Renal cortex interstitium (tissue), 11 donors: Measurements from ENCODE around the gene CA10. TPM values are rescaled to one million over a fixed set of nuclear protein-coding genes. Genes with fewer than 3 reads are reported as not detected.

ENCODE experiments used
- DNase-seq, 11 donors: peaks; one replicate each; pipeline ENCODE4 v3.0.0-alpha.2; 2013; ENCODE audit warnings: low read depth in 9 of 11, low spot score in 4 of 11; ENCODE audit errors: extremely low read depth in 1 of 11
- polyA plus RNA-seq, 3 donors: library from polyadenylated mRNA; unstranded; fragments of 120-200 nt; gene quantifications; one replicate each; pipeline ENCODE4 v1.2.1, GENCODE V29; 2013; ENCODE audit not compliant: insufficient read length in 3 of 3

The CA10 gene
- polyA plus RNA-seq, 3 donors: 10.3 to 21.0 (median 10.4) TPM

- DNase-seq: no peak
Observed at GRCh38 chr17:51610834-51611233, 547.7 kb downstream of the CA10 start.

DNA sequence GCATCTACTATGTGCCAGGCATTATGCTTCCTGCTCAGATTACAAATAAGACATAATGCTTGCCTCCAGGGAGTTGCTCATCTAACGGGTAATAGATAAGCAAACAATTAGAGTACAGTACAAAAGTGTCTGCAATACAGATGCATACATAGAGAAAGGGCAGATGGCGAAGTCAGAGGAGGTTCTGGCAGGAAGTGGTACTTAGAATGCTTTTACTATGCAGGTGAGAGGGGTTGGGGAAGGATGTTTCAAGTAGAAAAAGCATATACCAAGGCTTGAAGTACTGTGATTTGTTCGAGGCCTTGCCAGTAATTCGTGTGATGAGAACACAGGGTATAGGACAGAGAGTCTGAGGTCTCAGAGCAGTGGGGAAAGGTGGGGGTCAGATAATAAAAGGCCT is 548.4 kb downstream of the CA10 start:
- DNase-seq: no peak

DNA sequence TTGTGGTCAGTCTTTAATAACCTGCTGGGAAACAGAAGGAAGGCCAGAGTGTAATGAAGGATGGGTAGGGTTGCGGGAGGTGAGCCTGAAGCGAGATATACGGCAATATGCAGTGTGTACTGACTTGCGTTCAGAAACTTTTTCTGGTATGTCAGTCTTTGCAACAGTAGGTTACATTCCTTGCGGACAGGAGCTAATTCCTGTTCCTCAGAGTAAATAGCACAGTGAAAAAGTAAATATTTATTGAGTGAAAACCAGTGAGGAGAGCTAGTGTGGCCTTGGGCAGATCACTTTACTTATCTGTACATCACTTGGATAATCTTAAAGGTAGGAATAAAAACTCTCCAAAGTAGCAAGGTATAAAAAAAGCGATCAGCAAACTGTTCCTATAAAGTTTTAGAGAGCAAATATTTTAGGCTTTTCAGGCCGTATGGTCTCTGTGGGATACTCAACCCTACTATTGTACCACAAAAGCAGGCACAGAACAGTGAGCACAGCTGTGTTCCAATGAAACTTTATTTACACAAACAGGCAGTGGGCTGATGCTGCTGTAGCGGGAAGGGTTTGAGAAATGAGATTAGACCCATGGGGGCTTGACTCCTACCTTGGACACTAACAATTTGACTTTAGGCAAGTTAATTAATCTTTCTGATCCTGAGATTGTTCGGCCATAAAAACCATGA is 550.1 kb downstream of the CA10 start:
- no peak for DNase-seq

- no peak for DNase-seq
Observed at GRCh38 chr17:51607512-51607911, 551.0 kb downstream of the CA10 start.

GRCh38 chr17:51604299-51605020 is 554.1 kb downstream of the CA10 start:
- DNase-seq: no peak

DNA sequence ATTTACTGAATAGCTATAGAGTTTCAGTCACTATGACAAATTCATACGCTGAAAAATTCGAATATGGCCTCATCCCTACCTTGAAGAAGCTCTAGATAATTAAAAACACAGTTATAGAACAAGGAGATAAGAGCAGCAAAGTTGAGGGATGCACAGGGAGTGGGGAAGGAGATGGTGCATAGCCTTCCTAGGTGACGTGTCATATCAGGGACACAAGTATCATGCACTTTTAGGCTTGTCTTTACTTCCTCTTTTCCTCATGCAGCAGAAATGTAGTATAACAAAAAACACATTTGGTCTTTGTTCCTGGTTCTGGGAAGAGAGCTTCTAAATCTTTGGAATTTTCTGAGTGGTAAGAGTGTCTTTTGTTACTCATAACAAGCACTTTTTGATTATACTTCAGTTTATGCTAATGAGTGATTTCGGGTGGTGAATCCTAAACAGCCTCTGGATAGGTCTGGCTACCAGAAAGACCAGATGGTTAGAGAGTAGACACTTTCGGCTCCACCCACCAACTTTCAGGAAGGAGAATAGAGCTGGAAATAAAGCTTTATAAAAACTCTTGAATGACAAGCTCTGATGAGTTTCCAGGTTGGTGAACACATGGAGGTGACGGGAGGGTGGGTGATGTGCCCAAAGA is 556.8 kb downstream of the CA10 start:
- DNase-seq: no peak

DNA sequence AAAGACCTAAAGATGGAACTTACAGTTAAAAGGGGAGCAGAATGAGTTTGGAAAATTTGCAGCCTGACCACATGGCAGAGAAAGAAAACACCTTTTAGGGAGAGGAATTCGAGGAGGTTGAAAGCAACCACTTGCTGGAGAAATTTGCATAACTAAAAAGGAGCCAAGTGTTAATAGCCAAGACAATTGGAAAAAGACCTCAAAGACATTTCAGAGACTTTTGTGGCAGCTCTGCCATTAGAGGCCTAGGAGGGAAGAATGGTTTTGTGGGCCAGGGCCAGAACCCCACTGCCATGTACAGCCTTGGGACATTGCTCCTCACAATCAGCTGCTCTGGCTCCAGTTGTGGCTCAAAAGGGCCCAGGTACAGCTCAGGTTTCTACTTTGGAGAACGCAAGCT is 559.7 kb downstream of the CA10 start:
- DNase-seq: no peak

DNA sequence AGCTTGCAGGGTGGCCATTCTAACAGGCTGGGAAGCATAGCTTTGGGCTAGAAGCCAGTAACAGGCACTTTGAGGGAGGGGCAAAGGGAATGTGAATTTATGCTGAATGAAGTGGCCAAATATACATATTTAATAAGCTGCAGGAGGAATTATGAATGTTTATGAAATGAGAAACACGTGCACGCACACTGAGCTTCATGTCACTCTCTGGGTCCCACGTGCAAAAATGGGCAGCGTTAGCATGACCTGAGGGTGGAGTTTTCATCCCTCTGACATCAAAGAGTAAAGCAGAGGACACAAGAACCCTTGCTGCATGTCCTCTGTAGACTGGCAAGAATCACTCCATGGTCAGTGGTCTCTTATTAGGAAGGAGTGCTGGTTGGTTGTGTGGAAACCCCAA is 561.2 kb downstream of the CA10 start:
- no peak for DNase-seq

- DNase-seq: peak in 1 of 11 donors; percentile 4
Observed at GRCh38 chr17:51595826-51596398, 562.6 kb downstream of the CA10 start.

- no peak for DNase-seq
Observed at GRCh38 chr17:51590071-51590656, 568.4 kb downstream of the CA10 start.

DNA sequence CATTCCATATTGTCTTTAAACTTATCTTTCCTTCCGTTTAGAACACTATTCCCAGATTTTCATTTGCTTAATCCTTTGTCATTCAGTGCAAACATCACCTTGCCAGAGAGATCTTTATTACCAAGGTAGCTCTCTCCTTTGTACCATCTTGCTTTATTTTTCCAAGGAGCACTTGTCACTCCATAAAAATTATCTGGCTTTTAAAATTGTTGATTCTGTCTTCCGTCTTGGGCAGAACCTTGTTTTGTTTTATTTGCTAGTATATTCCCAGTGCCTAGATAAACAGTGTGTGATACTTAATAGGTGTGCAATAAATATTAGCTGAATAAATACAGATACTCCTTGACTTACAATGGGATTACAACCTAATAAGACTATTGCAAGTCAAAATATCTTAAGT is 570.5 kb downstream of the CA10 start:
- DNase-seq: no peak

- no peak for DNase-seq
Observed at GRCh38 chr17:51587516-51587915, 571.0 kb downstream of the CA10 start.

DNA sequence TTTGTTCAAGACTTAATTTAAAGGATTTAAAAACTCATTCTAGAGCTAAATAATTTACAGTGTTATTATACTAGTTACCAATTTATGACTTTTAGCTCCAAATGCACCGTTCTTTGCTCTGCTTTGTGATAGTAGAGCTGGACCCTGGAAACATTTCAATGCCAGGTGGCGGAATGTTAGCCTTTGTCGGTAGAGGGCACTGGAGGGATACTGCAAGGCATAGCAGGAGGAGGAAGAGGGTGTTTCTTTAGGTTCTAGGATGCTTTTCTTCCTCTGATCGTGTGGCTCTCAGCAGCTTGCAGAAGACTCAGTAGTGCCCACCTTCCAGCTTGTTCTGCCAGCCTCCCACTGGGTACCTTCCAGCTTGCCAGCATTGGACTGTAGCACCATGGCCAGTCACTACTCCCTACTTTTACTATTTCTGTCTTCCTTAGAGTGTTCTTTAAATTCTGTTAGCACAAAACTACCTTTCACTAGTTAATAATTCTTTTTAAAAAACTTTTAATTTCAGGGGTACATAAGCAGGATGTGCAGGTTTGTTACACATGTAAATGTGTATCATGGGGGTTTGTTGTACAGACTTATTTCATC is 572.9 kb downstream of the CA10 start:
- peak in 2 of 11 donors; percentile 2 to 3 for DNase-seq

GRCh38 chr17:51580869-51581268 is 577.6 kb downstream of the CA10 start:
- no peak for DNase-seq
